GM19468 (cell line): ENCODE data around the gene WASF2.
"Not testable (repeated sequence)": the region's sequence is repeated elsewhere in the genome, so short reads cannot be mapped to it uniquely, and the experiment has no call there.

ENCODE experiments used
- ATAC-seq: cut with Tn5 transposase; IDR thresholded peaks from one replicate; pipeline ENCODE4 v1.9.1; 2021; ENCODE audit warnings: mild to moderate bottlenecking, moderate library complexity, moderate number of reproducible peaks; ENCODE audit not compliant: unreplicated experiment; ENCODE audit errors: extremely low read depth

The WASF2 gene

GRCh38 chr1:27463916-27464315 lies 26.1 kb downstream of the WASF2 start:
- not testable (repeated sequence) for ATAC-seq

DNA sequence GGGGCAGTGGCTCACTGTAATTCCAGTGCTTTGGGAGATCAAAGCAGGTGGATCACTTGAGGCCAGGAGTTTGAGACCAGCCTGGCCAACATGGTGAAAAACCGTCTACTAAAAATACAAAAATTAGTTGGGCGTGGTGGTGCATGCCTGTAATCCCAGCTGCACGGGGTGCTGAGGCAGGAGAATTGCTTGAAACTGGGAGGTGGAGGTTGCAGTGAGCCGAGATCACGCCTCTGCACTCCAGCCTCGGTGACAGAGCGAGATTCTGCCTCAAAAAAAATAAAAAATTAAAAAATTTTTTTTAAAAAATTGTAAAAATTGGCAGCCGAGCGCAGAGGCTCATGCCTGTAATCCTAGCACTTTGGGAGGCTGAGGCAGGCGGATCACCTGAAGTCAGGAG lies 31.4 kb downstream of the WASF2 start:
- ATAC-seq, result not testable (repeated sequence)

DNA sequence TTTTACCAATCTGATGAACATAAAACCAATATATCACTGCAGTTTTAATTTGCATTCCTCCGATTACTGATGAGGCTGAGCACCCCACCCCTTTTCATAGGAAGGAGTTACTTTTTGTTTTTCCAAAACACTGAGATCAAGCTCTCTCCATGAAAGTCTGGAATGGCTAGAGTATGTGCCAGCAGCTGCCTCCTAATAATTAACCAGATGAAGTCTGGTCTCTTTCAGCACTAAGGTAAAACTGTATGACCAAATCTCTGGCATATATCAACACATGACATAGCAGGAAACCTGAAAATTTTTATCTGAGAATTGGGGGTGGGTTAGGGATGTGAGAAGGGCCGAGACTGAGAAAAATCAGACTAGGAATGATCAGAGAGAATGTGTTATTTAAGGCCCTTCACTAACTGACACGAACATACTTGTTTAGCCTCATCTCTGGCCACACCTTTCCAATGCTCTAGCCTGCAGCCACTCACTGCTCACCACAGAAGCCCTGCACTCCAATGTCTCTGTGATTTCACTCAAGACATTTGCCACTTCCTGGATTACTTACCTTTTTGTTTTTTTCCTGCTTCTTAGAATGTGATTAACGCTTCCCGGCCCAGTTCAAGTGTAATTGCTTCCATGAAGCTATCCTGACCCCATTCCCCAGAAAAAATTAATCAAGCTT lies 34.7 kb downstream of the WASF2 start:
- ATAC-seq, result no peak

DNA sequence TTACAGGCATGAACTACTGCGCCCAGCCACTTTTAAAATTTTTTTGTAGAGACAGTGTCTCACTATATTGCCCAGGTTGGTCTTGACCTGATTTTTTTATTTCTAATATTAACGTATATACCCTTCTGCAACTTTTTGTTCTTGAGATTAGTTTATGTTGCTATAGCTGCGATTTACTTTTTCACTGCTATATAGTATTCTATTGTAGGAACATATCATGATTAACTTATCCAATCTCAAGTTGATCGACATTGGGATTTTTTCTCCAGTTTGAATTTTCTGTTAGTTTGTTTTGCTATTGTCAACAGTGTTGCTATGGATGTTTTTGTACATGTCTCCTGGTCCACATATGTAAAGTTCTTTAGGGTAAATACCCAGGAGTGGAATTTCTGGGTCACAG lies 35.4 kb downstream of the WASF2 start:
- ATAC-seq, result no peak

GRCh38 chr1:27451343-27451742 lies 38.6 kb downstream of the WASF2 start:
- no peak for ATAC-seq

- ATAC-seq, result no peak
Observed at GRCh38 chr1:27448982-27449381, 41.0 kb downstream of the WASF2 start.

GRCh38 chr1:27447883-27448282 lies 42.1 kb downstream of the WASF2 start:
- no peak for ATAC-seq

DNA sequence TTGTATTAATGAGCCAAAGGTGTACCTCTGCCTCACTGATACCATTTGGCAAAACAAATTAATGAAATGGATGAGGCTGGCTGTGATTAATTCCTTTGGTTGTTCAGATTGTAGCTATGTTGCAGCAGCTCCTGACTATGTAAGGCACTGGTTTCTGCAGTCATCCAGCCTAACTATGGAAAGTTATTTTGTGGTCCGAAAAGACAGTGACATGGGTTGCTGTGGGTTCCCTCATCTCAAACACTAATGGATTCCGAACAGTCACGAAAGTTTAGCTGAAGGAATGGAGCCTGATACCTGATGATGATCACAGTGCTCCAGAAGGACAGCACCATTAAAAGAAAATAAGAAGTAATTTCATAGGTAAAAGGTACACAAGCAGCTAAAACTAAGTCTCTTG lies 42.6 kb downstream of the WASF2 start:
- no peak for ATAC-seq

- no peak for ATAC-seq
Observed at GRCh38 chr1:27446496-27447020, 43.4 kb downstream of the WASF2 start.

- no peak for ATAC-seq
Observed at GRCh38 chr1:27445177-27445936, 44.6 kb downstream of the WASF2 start.

GRCh38 chr1:27444632-27445031 lies 45.3 kb downstream of the WASF2 start:
- ATAC-seq, result no peak

- no peak for ATAC-seq
Observed at GRCh38 chr1:27439150-27439549, 50.8 kb downstream of the WASF2 start.

- ATAC-seq, result no peak
Observed at GRCh38 chr1:27438621-27439061, 51.3 kb downstream of the WASF2 start.

DNA sequence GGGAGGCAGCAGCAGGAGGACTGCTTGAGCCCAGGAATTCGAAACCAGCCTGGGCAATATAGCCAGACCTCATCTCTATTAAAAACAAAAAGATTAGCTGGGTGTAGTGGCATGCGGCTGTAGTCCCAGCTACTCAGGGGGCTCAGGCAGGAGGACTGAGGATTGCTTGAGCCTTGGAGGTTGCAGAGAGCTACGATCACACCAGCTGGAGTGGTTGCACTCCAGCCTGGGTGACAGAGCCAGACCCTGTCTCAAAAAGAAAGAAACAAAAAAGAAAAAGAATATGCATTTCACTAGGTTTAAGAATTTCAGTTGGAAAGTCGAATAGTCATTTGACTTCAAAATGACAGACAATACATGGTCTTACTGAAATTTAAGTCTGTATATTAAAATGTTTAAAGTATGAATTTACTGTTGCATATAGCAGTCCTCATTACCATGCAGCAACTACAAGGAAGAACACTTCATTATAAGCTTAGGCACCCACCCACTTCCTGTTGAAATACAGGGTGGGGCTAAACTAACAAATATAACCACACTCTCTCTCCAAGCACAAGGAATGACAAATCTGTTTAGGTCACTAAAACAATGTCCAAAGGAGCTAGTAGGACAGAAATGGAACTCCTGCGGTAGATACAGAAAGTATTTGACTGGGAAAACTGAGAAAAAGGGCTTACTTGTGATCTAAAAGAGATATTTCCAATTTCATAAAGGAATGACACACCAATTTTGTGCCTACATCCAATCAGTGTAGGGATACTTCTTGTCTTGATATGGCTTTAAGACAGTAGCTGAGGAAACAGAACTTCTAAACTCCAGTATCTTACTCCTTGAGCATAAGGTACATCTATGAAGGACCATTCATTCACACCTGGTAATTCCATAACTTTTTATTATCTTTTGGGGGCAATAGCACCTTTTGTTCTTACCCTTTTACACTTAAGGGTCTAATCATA lies 53.5 kb downstream of the WASF2 start:
- ATAC-seq, result no peak

GRCh38 chr1:27435566-27436203 lies 54.3 kb downstream of the WASF2 start:
- no peak for ATAC-seq

DNA sequence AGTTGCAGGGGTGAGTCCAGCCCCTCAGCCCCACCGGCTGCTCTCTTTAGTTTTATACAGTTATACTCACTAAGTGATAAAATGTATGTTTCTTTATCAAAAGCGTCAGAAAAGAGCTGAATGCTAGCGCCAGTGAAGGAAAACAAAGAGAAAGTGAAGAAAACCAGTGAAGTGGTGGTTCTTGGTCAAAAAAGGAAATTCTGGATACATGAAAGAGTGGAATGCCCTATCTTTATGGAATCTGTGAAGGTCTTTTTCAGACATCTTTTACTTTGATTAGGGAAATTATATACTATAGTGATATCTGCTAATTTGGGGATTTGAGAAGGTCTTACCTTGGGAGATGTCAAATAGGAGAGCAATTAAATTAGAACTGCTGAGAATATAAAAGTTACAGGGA lies 56.3 kb downstream of the WASF2 start:
- no peak for ATAC-seq

GRCh38 chr1:27432725-27433124 lies 57.2 kb downstream of the WASF2 start:
- ATAC-seq, result not testable (repeated sequence)

DNA sequence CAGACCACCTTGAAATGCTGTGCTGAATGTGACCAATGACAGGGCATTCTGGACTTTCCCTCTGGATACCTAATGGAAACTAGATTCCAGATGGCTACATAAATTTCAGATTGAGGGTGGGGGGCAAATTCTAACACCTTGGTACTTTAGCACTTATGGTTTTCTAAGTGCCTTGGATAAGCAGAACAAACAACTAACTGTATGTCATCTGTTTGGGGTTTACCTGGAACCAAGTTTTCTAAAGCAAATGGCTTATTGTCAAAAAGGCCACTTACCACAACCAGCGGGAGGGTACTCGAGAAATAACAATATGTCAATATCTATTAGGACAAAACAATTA lies 58.4 kb downstream of the WASF2 start:
- no peak for ATAC-seq

- ATAC-seq, result no peak
Observed at GRCh38 chr1:27430903-27431600, 58.9 kb downstream of the WASF2 start.
